BJ (cell line): ENCODE results near the gene OVOL2. TPM values are rescaled to one million over a fixed set of nuclear protein-coding genes. Genes with fewer than 3 reads are reported as not detected.

Source experiments
- CTCF ChIA-PET: fragments of 350-600 bp; formaldehyde crosslinking; extraction: SDS; loops from one replicate; lab custom pipeline; 2021; ENCODE audit warnings: antibody characterized with exemption, inconsistent platforms; lab: Yijun Ruan, JAX
- POLR2A ChIA-PET: fragments of 300-600 bp; sonication (Branson Sonifier 250); formaldehyde crosslinking; extraction: SDS; loops from one replicate; lab custom pipeline; 2021; ENCODE audit warnings: antibody characterized with exemption; lab: Charles Lee
- DNase-seq: peaks from one replicate; pipeline ENCODE4 v3.0.0-alpha.2; 2011; ENCODE audit warnings: low read depth
- H3K27me3 ChIP-seq: 2 replicates; pipeline ENCODE4 v1.6.0; 2011; ENCODE audit warnings: low read length; ENCODE audit not compliant: control insufficient read depth, insufficient read depth
- H3K36me3 ChIP-seq: 2 replicates; pipeline ENCODE4 v1.5.1; 2011; ENCODE audit warnings: low read length; ENCODE audit not compliant: control insufficient read depth, insufficient read depth
- H3K4me3 ChIP-seq: 2 replicates; pipeline ENCODE4 v1.5.1; 2011; ENCODE audit warnings: low read depth, mild to moderate bottlenecking, control low read depth, low read length
- CTCF ChIP-seq: IDR thresholded peaks from 2 replicates; pipeline ENCODE4 v1.5.1; 2011; ENCODE audit warnings: low read depth, mild to moderate bottlenecking, control low read depth, inconsistent platforms, low read length, moderate library complexity; ENCODE audit not compliant: insufficient read depth
- polyA plus RNA-seq: library from polyadenylated mRNA; depleted of rRNA; stranded (reverse); fragments of >200 nt; gene quantifications from 2 replicates; pipeline ENCODE4 v1.2.3, GENCODE V29; 2011

OVOL2 gene
- polyA plus RNA-seq, 1 experiment = not detected

DNA sequence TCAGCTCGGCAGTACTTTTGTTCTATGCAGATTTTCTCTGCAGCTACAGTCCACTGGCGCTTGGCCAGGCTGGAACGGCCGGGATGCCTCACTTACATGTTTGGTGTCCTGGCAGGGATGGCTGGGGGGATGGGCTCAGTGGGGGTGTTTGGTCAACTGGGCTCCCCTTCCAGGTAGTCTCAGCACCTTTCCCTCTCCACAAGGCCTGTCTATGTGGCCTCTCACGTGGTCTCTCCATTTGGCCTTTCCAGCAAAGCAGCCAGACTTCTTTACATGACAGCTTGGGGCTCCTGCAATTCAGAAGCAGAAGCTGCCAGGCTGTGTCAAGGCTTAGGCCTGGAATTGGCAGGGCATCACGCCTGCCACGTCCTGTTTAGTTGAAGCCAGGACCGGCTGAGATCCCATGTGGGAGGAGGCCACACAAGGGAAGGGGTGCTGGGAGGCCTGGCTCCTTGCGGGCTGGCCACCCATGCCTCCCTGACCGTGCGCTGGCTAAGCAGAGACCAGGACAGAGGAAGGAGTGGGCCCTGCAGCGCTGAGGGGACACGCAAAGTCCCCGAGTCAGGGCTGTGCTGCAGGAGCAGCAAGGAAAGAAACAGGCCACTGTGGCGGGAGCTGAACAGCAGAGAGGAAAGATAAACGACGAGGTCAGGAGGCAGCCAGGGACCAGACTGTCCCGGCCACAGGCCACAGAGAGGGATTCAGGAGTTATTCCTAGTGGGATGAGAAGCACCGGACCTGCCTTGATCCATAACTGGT is 50.0 kb downstream of the OVOL2 start:
- Histone ChIP-seq H3K4me3 (no peak overlapping the region), H3K36me3 (no peaks in the 10 kb centered on the region), H3K27me3 (peaks cover 2% of the 10 kb centered on the region)
- no peak for DNase-seq
- ChIA-PET POLR2A (no interaction called here), CTCF (interaction anchor here (0.5 to 1.0 kb wide), 2 partner anchors 71 to 575 kb away, joined by 3 to 4 read pairs; no protein-coding TSS in a partner anchor)
- TF ChIP-seq CTCF = no peak

GRCh38 chr20:18006684-18007083 is 51.0 kb downstream of the OVOL2 start:
- POLR2A ChIA-PET = no interaction called here
- no peak for DNase-seq
- Histone ChIP-seq H3K36me3 (no peaks in the 10 kb centered on the region), H3K27me3 (peaks cover 2% of the 10 kb centered on the region), H3K4me3 (no peak overlapping the region)
- no peak for TF ChIP-seq CTCF
- CTCF ChIA-PET = interaction anchor here (1.3 kb wide), 1 partner anchor 10 kb away, joined by 3 read pairs; no protein-coding TSS in a partner anchor

DNA sequence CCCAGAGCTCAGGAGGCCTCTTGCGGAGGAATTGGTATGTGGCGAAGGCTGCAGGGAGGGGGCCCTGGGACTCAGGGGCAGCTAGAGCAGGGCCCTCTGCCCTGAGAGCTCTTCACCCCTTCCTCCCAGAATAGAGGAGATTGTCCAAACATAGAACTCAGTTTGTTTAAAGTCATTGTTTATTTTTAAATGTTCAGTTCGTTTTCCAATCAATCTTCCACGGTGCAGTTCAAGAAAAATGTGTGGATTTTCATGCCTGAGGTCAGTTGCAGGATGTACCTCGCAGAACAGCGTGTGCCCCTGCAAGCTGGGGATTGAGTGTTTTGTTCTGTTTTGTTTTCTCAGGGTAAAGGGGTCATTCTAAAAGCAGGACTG is 51.7 kb downstream of the OVOL2 start:
- no peak for TF ChIP-seq CTCF
- POLR2A ChIA-PET = no interaction called here
- Histone ChIP-seq H3K27me3 (peaks cover 2% of the 10 kb centered on the region), H3K4me3 (no peak overlapping the region), H3K36me3 (no peaks in the 10 kb centered on the region)
- DNase-seq = no peak
- CTCF ChIA-PET = interaction anchor here (0.6 to 1.3 kb wide), 2 partner anchors 9 to 11 kb away, joined by 3 read pairs; no protein-coding TSS in a partner anchor

DNA sequence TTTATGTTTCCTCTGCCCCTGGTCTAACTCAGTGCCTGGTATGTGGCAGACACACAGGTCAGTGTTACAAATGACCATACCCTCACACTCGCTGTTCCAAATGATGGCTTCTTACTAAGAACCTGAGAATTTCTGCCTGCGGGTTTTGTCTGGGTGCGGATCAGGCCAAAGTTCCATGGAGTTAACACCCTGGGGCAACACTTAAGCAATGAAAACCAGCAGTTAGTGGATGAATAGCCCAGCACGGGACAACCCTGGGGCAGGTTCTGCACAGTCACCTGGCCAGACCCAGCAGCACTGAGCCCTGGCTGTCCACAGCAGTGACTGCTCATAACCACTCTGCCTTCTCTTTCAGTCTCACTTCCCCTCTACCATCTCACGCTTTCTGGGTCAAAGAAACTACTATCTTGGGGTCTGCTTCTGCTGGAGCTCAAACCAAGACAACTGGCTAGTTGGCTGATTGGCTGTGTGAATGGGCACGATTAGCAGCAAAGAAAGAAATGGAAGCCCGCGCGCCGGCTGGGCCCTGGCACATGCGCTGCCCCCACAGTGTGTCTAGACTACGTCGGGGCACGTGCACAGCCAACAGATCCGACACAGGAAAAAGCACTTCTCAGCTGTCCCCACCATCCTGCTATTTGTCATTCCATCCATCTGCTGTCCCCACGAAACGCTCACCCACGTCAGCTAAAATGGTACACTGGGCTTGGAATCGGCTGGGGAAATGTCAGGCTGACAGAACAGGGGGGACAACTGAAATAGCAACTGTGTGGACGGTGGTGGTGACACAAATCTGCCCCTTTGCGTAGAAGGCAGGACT is 52.3 kb downstream of the OVOL2 start:
- ChIA-PET CTCF (interaction anchor here (0.6 to 1.3 kb wide), 4 partner anchors 9 to 270 kb away, joined by 3 read pairs; no protein-coding TSS in a partner anchor), POLR2A (no interaction called here)
- DNase-seq = no peak
- Histone ChIP-seq H3K27me3 (peaks cover 2% of the 10 kb centered on the region), H3K4me3 (no peak overlapping the region), H3K36me3 (no peaks in the 10 kb centered on the region)
- TF ChIP-seq CTCF = no peak

GRCh38 chr20:18004384-18005031 is 53.2 kb downstream of the OVOL2 start:
- CTCF ChIA-PET = interaction anchor here (1.2 to 1.3 kb wide), 2 partner anchors 8 to 271 kb away, joined by 3 read pairs; no protein-coding TSS in a partner anchor
- POLR2A ChIA-PET = no interaction called here
- DNase-seq = no peak

More at GRCh38 chr20:18004384-18005031, 53.2 kb downstream of the OVOL2 start:
- Histone ChIP-seq H3K36me3 (no peaks in the 10 kb centered on the region), H3K27me3 (peaks cover 2% of the 10 kb centered on the region), H3K4me3 (no peak overlapping the region)
- no peak for TF ChIP-seq CTCF
